ENCODE data around the gene TRO.

The TRO gene

GRCh38 chrX:54945224-54945623 is 24.6 kb downstream of the TRO start:
- no peak overlapping the region for H3K27ac ChIP-seq
- no peak overlapping the region for H3K4me3 ChIP-seq (ENCODE audit: low read depth, low read length)
- TF ChIP-seq, protein P1, sequence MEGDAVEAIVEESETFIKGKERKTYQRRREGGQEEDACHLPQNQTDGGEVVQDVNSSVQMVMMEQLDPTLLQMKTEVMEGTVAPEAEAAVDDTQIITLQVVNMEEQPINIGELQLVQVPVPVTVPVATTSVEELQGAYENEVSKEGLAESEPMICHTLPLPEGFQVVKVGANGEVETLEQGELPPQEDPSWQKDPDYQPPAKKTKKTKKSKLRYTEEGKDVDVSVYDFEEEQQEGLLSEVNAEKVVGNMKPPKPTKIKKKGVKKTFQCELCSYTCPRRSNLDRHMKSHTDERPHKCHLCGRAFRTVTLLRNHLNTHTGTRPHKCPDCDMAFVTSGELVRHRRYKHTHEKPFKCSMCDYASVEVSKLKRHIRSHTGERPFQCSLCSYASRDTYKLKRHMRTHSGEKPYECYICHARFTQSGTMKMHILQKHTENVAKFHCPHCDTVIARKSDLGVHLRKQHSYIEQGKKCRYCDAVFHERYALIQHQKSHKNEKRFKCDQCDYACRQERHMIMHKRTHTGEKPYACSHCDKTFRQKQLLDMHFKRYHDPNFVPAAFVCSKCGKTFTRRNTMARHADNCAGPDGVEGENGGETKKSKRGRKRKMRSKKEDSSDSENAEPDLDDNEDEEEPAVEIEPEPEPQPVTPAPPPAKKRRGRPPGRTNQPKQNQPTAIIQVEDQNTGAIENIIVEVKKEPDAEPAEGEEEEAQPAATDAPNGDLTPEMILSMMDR (IDR thresholded peaks at IDR 0.05) = no peak
- H3K9ac ChIP-seq = no peak overlapping the region
- no peak overlapping the region for H3K4me2 ChIP-seq (ENCODE audit: low read length)
- H3K36me3 ChIP-seq (ENCODE audit: control insufficient read depth, insufficient read depth, low read length) = no peaks in the 10 kb centered on the region
- no peaks in the 10 kb centered on the region for H3K4me1 ChIP-seq
- no peak overlapping the region for H2AFZ ChIP-seq
- no peaks in the 10 kb centered on the region for H3K9me3 ChIP-seq (ENCODE audit: control insufficient read depth, low read length)
- H3K79me2 ChIP-seq = no peaks in the 10 kb centered on the region
- H3K27me3 ChIP-seq (ENCODE audit: control insufficient read depth, insufficient read depth, low read length) = no peaks in the 10 kb centered on the region

DNA sequence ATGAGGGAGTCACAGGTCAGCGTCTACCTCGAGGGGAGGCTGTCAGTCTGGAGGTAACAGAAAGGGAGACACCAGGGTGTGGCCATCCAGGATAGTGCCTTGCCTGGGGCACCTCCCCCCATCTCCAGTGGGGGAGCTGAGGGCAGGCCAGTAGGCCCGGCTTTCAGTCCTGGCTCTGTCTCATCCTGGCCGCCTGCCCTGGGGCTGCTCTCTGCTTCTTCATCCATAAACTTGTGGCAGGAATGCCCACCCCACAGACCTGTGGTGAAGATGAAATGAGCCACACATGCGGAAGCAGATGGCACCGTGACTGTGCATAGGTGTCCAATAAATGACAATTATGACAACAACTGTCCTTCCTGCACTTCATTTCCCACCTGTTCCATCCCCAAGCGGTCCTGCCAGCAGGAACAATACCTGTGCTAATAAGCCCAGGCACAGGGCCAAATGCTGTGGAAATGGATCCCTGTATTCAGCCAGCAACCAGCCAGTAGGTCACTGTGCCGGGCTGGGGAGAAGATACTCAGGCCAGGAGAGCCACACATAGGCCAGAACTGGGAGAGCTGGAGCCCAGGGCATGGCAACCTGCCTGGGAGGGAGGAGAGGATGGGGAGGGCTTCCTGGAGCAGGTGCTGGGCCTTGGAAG is 30.2 kb downstream of the TRO start:
- Histone ChIP-seq H3K36me3 (ENCODE audit: control insufficient read depth, insufficient read depth, low read length) (no peaks in the 10 kb centered on the region), H3K79me2 (no peaks in the 10 kb centered on the region), H3K4me2 (ENCODE audit: low read length) (no peak overlapping the region), H3K4me3 (ENCODE audit: low read depth, low read length) (no peak overlapping the region), H3K4me1 (no peaks in the 10 kb centered on the region), H3K9ac (no peak overlapping the region), H3K9me3 (ENCODE audit: control insufficient read depth, low read length) (no peaks in the 10 kb centered on the region), H2AFZ (no peak overlapping the region), H3K27ac (no peak overlapping the region), H3K27me3 (ENCODE audit: control insufficient read depth, insufficient read depth, low read length) (no peaks in the 10 kb centered on the region)
- TF ChIP-seq, protein P1 (IDR thresholded peaks at IDR 0.05) = no peak

DNA sequence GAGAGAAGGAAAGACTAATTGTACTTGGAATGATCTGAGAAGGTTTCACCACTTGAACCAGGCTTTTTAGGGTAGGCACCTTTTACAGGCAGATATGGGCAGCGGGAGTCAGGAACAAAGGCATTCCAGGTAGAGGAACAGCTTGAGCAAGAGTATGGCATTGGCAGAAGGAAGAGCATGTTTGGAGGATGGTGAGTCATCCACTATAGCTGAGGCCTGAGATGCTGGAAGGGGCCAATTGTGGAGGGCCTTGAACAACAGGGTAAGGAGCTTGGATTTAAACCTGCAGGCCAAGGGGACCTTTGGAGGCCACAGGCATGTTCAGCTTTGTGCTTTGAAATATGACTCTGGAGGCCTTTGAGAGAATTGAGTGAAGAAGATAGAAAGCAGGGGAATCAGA is 41.1 kb downstream of the TRO start:
- Histone ChIP-seq H3K4me2 (ENCODE audit: low read length) (no peak overlapping the region), H3K27me3 (ENCODE audit: control insufficient read depth, insufficient read depth, low read length) (no peaks in the 10 kb centered on the region), H3K79me2 (no peaks in the 10 kb centered on the region), H3K9ac (no peak overlapping the region), H3K27ac (no peak overlapping the region), H3K4me1 (no peaks in the 10 kb centered on the region), H2AFZ (no peak overlapping the region), H3K4me3 (ENCODE audit: low read depth, low read length) (no peak overlapping the region), H3K9me3 (ENCODE audit: control insufficient read depth, low read length) (no peaks in the 10 kb centered on the region), H3K36me3 (ENCODE audit: control insufficient read depth, insufficient read depth, low read length) (no peaks in the 10 kb centered on the region)
- TF ChIP-seq, protein P1 (IDR thresholded peaks at IDR 0.05) = no peak

- Histone ChIP-seq H3K27ac (no peak overlapping the region), H3K9ac (no peak overlapping the region), H2AFZ (no peak overlapping the region), H3K4me2 (ENCODE audit: low read length) (no peak overlapping the region), H3K4me1 (no peaks in the 10 kb centered on the region), H3K27me3 (ENCODE audit: control insufficient read depth, insufficient read depth, low read length) (no peaks in the 10 kb centered on the region), H3K4me3 (ENCODE audit: low read depth, low read length) (no peak overlapping the region), H3K36me3 (ENCODE audit: control insufficient read depth, insufficient read depth, low read length) (no peaks in the 10 kb centered on the region), H3K79me2 (no peaks in the 10 kb centered on the region), H3K9me3 (ENCODE audit: control insufficient read depth, low read length) (no peaks in the 10 kb centered on the region)
- TF ChIP-seq, protein P1 (IDR thresholded peaks at IDR 0.05) = no peak
These were observed 44.3 kb downstream of the TRO start for GRCh38 chrX:54964766-54965497.
